HG03064 (cell line): ENCODE measurements around the gene ELOB.

ENCODE experiments used
- ATAC-seq: cut with Tn5 transposase; IDR thresholded peaks from one replicate; pipeline ENCODE4 v1.9.1; 2021; ENCODE audit warnings: low read depth; ENCODE audit not compliant: unreplicated experiment

Gene ELOB

DNA sequence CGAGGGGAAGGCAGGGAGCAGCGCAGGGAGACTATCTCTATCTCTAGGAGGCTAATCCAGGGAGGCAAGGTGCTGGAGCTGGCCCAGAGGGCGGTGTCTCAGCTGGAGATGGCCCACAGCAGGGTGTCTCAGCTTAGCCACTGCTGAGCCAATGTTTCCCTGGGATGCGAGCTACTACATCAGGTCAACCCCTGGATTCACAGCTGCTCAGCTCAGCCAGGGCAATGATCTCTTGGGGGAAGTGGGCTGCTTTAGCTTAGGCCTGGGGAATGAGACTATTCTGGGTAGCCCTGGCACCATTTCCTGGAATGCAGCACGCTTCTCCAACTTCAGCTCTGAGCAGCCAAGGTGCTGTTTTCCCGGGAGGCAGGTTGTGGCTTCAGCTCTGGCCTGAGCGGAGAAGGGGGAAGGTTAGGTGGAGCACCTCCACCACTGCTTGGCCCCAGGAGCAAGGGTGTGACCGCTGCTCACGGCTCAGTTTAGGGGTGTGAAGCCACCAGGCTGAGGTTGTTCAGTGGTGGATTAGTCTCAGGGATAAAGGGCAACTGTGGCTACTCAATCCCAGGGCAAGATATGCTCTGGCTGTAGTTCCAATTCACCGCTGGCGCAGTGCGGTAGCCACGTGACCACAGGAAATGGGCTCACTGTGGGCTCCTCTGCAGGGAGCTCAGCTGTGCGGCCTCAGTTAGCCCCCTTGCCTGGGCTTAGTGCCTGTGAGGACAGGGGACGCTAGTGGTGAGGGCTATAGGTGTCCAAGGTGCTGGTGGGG is 34.8 kb upstream of the ELOB start:
- no peak for ATAC-seq

GRCh38 chr16:2810651-2811050 is 33.6 kb upstream of the ELOB start:
- ATAC-seq = no peak

GRCh38 chr16:2809149-2809760 is 32.2 kb upstream of the ELOB start:
- ATAC-seq = no peak

DNA sequence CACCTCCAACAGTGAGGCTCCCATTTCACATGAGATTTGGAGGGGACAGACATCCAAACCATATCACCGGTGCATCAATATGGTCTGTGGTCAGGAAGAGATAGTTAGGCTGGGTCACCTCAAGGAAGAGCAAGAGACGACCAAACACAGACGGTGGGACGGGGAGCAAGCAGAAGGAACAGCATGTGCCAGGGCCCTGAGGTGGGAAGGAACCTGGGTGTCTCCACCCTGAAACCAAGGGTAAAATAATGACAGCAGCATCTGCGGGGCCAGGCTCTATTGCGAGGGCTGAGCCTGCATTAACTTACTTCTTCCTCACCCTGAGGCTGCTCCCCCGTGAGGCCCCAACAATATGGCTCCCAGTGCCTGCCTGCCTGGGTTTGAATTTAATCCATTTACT is 31.1 kb upstream of the ELOB start:
- ATAC-seq = no peak

- no peak for ATAC-seq
These were observed 29.2 kb upstream of the ELOB start for GRCh38 chr16:2806286-2806685.

DNA sequence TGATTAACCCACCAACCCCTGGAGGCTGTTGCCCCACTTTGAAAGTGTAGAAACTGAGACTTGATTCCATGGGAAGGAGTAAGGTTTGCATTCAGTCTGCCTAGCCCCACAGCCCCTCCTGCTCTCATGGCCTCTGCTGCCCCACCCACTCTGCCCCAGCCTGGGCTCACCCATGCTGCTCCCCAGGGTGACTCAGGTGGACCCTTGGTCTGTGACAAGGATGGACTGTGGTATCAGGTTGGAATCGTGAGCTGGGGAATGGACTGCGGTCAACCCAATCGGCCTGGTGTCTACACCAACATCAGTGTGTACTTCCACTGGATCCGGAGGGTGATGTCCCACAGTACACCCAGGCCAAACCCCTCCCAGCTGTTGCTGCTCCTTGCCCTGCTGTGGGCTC is 27.6 kb upstream of the ELOB start:
- ATAC-seq = no peak

DNA sequence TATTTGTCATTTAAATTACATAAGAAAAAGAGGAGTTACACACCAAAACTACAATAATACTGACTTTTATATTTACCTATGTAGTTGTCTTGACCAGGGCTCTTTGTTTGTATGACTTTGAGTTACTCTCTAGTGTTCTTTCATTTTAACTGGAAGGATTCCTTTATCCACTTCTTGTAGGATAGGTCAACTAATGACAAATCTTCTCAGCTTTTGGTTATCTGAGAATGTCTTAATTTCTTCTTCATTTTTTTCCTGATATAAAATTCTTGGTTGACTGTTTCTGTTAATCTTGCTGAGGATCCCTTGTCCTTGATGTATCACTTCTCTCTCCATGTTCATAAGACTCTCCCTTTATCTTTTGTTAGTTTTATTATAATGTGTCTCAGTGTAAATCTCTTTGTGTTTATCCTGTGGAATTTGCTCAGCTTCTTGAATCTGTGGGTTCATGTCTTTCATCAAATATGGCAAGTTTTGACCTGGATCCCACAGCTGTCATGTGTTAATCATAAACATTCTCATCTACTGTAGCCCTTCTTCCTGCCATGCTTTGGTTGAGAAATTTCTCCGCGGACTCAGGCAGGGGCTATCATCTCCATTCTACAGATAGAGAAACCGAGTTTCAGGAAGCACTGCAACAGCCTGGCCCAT is 26.6 kb upstream of the ELOB start:
- no peak for ATAC-seq

- ATAC-seq = no peak
These were observed 22.8 kb upstream of the ELOB start for GRCh38 chr16:2799859-2800226.

GRCh38 chr16:2799205-2799858 is 22.3 kb upstream of the ELOB start:
- no peak for ATAC-seq

- ATAC-seq = no peak
These were observed 21.7 kb upstream of the ELOB start for GRCh38 chr16:2798723-2799204.

DNA sequence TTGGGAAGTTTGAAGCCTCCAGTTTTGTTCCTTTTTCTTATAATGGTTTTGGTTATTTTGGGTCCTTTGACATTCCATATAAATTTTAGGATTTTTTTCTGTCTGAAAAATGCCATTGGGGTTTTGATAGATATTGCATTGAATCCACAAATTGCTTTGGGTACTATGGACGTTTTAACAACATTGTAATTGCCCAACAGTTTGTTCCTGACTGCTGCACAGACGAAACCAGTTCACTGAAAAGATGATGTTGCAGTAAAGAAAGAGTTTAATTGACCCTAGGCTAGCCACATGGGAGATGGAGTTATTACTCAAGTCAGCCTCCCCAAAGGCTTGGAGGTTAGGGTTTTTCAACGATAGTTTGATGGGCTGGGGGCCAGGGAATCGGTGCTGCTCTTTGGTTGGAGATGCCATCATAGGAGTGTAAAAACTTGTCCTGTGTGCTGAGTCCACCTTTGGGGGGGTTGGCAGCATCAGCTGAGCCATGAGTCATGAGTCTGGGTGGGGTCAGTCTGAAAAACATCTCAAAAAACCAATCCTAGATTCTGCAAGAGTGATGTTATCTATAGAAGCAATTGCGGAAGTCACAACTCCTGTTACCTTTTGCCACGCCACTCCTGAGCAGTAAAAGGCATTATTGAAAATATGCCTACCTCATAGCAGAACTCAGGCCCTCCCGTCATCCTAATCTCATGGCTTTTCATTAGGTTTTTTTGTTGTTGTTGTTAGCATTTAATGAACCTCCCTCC is 18.5 kb upstream of the ELOB start:
- ATAC-seq = no peak

DNA sequence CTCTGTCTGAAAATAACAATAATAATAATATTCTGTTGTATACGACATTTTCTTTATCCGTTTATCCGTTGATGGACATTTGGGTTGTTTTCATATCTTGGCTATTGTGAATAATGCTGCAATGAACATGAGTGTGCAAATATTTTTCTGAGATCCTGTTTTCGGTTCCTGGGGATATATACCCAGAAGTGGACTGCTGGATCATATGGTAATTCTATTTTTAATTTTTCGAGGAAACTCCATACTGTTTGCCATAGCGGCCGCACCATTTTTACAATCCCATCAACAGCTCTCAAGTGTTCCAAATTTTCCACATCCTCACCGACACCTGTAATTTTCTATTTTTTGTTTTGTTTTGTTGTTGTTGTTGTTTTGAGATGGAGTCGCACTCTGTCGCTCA is 15.9 kb upstream of the ELOB start:
- ATAC-seq = no peak

DNA sequence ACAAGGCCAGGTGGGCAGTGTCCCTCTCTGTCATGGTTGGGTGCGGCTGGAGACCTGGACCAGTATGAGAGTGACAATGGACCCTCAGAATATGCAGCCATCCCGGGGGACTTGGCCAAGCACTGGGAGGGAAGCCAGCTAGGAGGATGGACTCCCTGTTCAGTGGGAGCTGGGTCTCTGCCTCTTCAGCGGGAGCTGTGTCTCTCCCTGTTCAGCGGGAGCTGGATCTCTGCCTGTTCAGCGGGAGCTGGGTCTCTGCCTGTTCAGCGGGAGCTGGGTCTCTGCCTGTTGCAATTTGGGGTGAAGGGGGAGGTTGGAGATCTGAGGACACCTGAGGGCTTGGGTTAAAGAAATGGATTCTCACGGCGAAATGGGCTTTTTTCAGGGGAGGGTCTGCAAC is 14.1 kb upstream of the ELOB start:
- ATAC-seq = no peak

DNA sequence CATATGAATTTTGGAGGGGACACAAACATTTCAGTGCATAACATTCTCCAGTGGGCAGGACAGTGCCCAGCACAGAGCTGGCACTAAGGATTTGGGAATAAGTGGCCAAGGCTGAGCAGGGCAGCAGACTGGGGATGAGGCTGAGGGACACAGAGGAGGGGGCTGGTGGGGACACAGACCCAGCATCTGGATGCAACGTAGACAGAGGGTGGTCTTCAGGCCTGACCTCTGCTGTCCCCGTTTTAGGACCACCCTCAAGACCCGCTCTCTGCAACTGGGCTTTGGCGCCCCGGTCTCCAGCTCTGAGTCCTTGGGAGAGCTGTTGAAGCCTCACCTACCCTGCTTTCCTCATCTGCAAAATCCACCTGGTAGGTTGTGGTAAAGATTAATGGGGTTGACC is 13.6 kb upstream of the ELOB start:
- no peak for ATAC-seq

- no peak for ATAC-seq
These were observed 10.9 kb upstream of the ELOB start for GRCh38 chr16:2787961-2788360.

GRCh38 chr16:2787406-2787805 is 10.3 kb upstream of the ELOB start, which contains the start of gene PRSS33:
PRSS33 (minus strand) TSS chr16:2787560; CDS start chr16:2786547, 1,013 bp downstream.
- ATAC-seq = no peak

DNA sequence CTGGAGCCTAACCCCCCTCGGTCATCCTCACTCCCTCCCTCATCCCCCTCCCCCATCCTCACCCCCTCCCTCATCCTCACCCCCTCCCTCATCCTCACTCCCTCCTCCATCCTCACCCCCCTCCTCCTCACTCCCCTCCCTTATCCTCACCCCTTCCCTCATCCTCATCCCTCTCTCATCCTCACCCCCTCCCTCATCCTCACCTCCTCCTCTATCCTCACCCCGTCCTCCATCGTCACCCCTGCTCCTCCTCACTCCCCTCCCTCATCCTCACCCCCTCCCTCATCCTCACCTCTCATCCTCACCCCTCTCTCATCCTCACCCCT is 9.7 kb upstream of the ELOB start:
- ATAC-seq = no peak

- no peak for ATAC-seq
These were observed 9.2 kb upstream of the ELOB start for GRCh38 chr16:2786061-2786825.

DNA sequence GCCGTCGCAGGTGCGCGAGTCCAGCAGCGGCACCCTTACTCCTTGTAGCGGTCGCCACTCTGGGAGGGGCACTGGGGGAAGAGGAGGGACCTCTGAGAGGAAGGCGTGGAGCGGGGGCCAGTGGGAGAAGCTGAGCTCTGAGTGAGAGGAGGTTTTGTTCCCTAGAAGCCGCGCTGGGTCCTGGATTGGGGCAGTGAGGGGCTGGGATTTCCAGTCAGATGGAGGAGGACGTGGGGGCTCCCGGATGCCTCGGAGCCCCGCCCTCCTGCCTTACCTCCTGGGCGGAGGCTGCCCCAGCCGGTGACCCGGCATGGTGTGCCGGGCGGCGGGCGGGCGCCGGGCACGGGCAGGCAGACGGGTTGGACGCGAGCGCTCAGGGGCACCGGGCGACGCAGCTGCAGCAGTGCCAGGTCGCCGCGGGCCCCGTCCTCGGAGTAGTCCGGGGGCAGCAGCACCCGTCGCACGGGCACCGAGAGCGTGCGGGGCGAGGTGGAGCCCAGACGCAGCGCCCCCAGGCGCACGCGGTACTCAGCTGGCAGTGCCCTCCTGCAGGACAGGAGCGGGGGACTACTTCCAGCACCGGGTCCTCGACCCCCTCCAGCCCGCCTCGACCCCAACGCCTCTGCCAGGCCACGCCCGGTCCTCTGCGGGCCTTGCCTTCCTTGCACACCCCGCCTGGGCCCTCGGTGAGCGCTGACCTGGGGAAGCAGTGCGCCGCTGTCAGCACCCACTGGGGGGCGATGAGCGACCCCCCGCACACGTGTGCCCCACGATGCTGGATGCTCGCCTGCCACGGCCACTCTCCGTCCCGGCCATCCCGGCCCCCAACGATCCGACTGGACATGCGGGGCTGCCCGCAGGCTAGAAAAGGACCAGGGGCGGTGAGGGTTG is 8.3 kb upstream of the ELOB start:
- no peak for ATAC-seq
